ENCODE results near the gene ARHGAP45.
A peak's percentile ranks its signal among the peaks of the same experiment; 100 is the strongest.

The ARHGAP45 gene

DNA sequence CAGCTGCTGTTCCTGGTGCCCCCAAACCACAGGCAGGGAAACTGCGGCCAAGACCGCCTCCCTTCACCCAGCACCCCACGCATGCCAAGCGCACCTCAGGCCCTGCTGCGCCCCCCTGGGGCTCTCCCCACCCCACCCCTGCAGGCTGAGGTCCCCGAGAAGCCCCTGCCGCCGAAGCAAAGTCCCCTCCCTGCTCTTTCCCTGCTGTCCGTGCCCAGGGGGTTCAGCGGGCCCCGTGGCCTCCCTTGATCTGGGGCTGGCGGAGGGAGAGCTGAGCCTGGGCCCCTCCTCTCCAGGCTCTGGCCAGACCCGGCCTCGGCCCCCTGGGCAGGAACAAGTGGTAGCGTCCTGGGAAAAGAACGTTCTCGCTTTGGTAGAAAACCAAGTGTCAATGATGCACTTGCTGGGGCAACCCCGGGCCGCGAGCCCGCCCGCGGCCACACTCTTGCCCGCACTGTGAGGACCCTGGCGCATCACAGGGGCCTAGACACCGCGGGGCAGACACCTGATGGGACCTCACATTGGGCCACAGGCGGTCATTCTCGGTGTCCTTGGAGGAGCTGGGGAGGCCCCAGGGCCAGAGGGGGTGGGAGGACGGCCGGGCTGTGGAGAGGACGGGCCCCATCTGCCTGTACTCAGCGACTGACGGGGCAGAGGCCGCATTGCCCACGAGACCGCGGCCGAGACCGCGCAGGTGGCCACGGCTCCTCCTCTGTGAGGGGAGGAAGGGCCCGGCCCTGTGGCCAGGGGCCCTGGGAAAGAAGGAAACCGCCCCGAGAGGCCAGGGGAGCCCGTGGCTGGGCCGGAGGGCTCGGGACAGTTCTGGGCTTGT is 65.8 kb downstream of the ARHGAP45 start:
- H3K4me1 ChIP-seq (ENCODE audit: control insufficient read depth, low read length): peaks cover 37% of the 10 kb centered on the region
- peaks cover 21% of the 10 kb centered on the region for H4K20me1 ChIP-seq (ENCODE audit: control insufficient read depth, insufficient read depth, low read depth, low read length)
- H3K9me3 ChIP-seq (ENCODE audit: control insufficient read depth, insufficient read depth, low read length): no peaks in the 10 kb centered on the region
- H3K4me2 ChIP-seq (ENCODE audit: low read length): peak overlapping the region; percentile 79
- H3K36me3 ChIP-seq (ENCODE audit: control insufficient read depth, low read length): no peaks in the 10 kb centered on the region
- TF ChIP-seq EZH2phosphoT487 (IDR thresholded peaks at IDR 0.05; ENCODE audit: borderline replicate concordance, low read length) (no peak), CTCF (IDR thresholded peaks at IDR 0.05; ENCODE audit: low read depth, low read length, poor library complexity, severe bottlenecking) (no peak)
- H3F3A ChIP-seq (ENCODE audit: control insufficient read depth, insufficient read depth): no peaks in the 10 kb centered on the region
- peak overlapping the region; percentile 68 for H3K4me3 ChIP-seq (ENCODE audit: low read length)
- peaks cover 10% of the 10 kb centered on the region for H3K27me3 ChIP-seq (ENCODE audit: control insufficient read depth, low read length)
- peaks cover 8% of the 10 kb centered on the region; the same call in 1 of the 2 replicates for H3K79me2 ChIP-seq (ENCODE audit: control insufficient read depth, low read length)
- no peaks in the 10 kb centered on the region for H3K9me2 ChIP-seq (replicated peaks; ENCODE audit: control insufficient read depth, low read length)
- no peak overlapping the region for H3K27ac ChIP-seq (ENCODE audit: low read depth, low read length)

- H4K20me1 ChIP-seq (ENCODE audit: control insufficient read depth, insufficient read depth, low read depth, low read length): peaks cover 21% of the 10 kb centered on the region
- H3K9me3 ChIP-seq (ENCODE audit: control insufficient read depth, insufficient read depth, low read length): no peaks in the 10 kb centered on the region
- no peak overlapping the region for H3K4me3 ChIP-seq (ENCODE audit: low read length)
- H3K27ac ChIP-seq (ENCODE audit: low read depth, low read length): no peak overlapping the region
- peaks cover 37% of the 10 kb centered on the region for H3K4me1 ChIP-seq (ENCODE audit: control insufficient read depth, low read length)
- no peaks in the 10 kb centered on the region for H3K9me2 ChIP-seq (replicated peaks; ENCODE audit: control insufficient read depth, low read length)
- H3K79me2 ChIP-seq (ENCODE audit: control insufficient read depth, low read length): peaks cover 8% of the 10 kb centered on the region; the same call in 1 of the 2 replicates
- H3K27me3 ChIP-seq (ENCODE audit: control insufficient read depth, low read length): peaks cover 10% of the 10 kb centered on the region
- no peaks in the 10 kb centered on the region for H3F3A ChIP-seq (ENCODE audit: control insufficient read depth, insufficient read depth)
- TF ChIP-seq CTCF (IDR thresholded peaks at IDR 0.05; ENCODE audit: low read depth, low read length, poor library complexity, severe bottlenecking) (no peak), EZH2phosphoT487 (IDR thresholded peaks at IDR 0.05; ENCODE audit: borderline replicate concordance, low read length) (no peak)
- H3K36me3 ChIP-seq (ENCODE audit: control insufficient read depth, low read length): no peaks in the 10 kb centered on the region
- peak overlapping the region; percentile 79 for H3K4me2 ChIP-seq (ENCODE audit: low read length)
Measured at GRCh38 chr19:1133471-1133929, 66.5 kb downstream of the ARHGAP45 start.

GRCh38 chr19:1134431-1134830 is 67.5 kb downstream of the ARHGAP45 start:
- Histone ChIP-seq H4K20me1 (ENCODE audit: control insufficient read depth, insufficient read depth, low read depth, low read length) (peaks cover 18% of the 10 kb centered on the region), H3K4me1 (ENCODE audit: control insufficient read depth, low read length) (peaks cover 37% of the 10 kb centered on the region)

More at GRCh38 chr19:1134431-1134830, 67.5 kb downstream of the ARHGAP45 start:
- TF ChIP-seq CTCF (IDR thresholded peaks at IDR 0.05; ENCODE audit: low read depth, low read length, poor library complexity, severe bottlenecking) (no peak), EZH2phosphoT487 (IDR thresholded peaks at IDR 0.05; ENCODE audit: borderline replicate concordance, low read length) (no peak)
- Histone ChIP-seq H3K36me3 (ENCODE audit: control insufficient read depth, low read length) (no peaks in the 10 kb centered on the region), H3K4me2 (ENCODE audit: low read length) (no peak overlapping the region), H3K4me3 (ENCODE audit: low read length) (no peak overlapping the region), H3K27ac (ENCODE audit: low read depth, low read length) (no peak overlapping the region), H3K9me3 (ENCODE audit: control insufficient read depth, insufficient read depth, low read length) (no peaks in the 10 kb centered on the region), H3K79me2 (ENCODE audit: control insufficient read depth, low read length) (peaks cover 8% of the 10 kb centered on the region; the same call in 1 of the 2 replicates), H3K9me2 (replicated peaks; ENCODE audit: control insufficient read depth, low read length) (no peaks in the 10 kb centered on the region), H3K27me3 (ENCODE audit: control insufficient read depth, low read length) (peaks cover 10% of the 10 kb centered on the region), H3F3A (ENCODE audit: control insufficient read depth, insufficient read depth) (no peaks in the 10 kb centered on the region)

Measured in DOHH2 (cell line).